ENCODE results near the gene RFC3.

RFC3 gene

GRCh38 chr13:33865945-33866344, 48.0 kb downstream of the RFC3 start:
- DNase-seq (ENCODE audit: low read depth in 2 of 2) = no peak

- no peak for DNase-seq (ENCODE audit: low read depth in 2 of 2)
Observed at GRCh38 chr13:33867472-33867871, 49.5 kb downstream of the RFC3 start.

GRCh38 chr13:33868343-33868994, 50.5 kb downstream of the RFC3 start:
- DNase-seq (ENCODE audit: low read depth in 2 of 2) = no peak

- DNase-seq (ENCODE audit: low read depth in 2 of 2) = no peak
Observed at GRCh38 chr13:33869005-33869404, 51.1 kb downstream of the RFC3 start.

- DNase-seq (ENCODE audit: low read depth in 2 of 2) = no peak
Observed at GRCh38 chr13:33870046-33870668, 52.2 kb downstream of the RFC3 start.

GRCh38 chr13:33871207-33872004, 53.5 kb downstream of the RFC3 start:
- no peak for DNase-seq (ENCODE audit: low read depth in 2 of 2)

- no peak for DNase-seq (ENCODE audit: low read depth in 2 of 2)
Observed at GRCh38 chr13:33872005-33872351, 54.0 kb downstream of the RFC3 start.

- DNase-seq (ENCODE audit: low read depth in 2 of 2) = no peak
Observed at GRCh38 chr13:33873251-33873908, 55.4 kb downstream of the RFC3 start.

GRCh38 chr13:33874871-33875270, 56.9 kb downstream of the RFC3 start:
- DNase-seq (ENCODE audit: low read depth in 2 of 2) = no peak

GRCh38 chr13:33875618-33876401, 57.9 kb downstream of the RFC3 start:
- DNase-seq (ENCODE audit: low read depth in 2 of 2) = no peak

- DNase-seq (ENCODE audit: low read depth in 2 of 2) = no peak
Observed at GRCh38 chr13:33876716-33877394, 58.9 kb downstream of the RFC3 start.

GRCh38 chr13:33879118-33879517, 61.2 kb downstream of the RFC3 start:
- no peak for DNase-seq (ENCODE audit: low read depth in 2 of 2)

- DNase-seq (ENCODE audit: low read depth in 2 of 2) = no peak
Observed at GRCh38 chr13:33882804-33883203, 64.9 kb downstream of the RFC3 start.

- DNase-seq (ENCODE audit: low read depth in 2 of 2) = no peak
Observed at GRCh38 chr13:33884531-33885220, 66.7 kb downstream of the RFC3 start.

All from activated CD4-positive, alpha-beta T cell treated with anti-CD3 and anti-CD28 coated beads for 24 hours (primary cell).